HUDEP-2 (cell line): ENCODE results near the gene PRKCZ.

Experiments
- DNase-seq, 76 experiments: peaks; one replicate each; lab custom pipeline; 2025; ENCODE audit not compliant: unreplicated experiment in 76 of 76; lab: John Stamatoyannopoulos, UW

The PRKCZ gene

GRCh38 chr1:2044510-2045319 is 5.5 kb upstream of the PRKCZ start:
- DNase-seq: peak in 38 of 76 experiments; percentile 2 to 57 (median 31)

GRCh38 chr1:2045468-2046173 is 4.6 kb upstream of the PRKCZ start:
- no peak for DNase-seq

GRCh38 chr1:2046174-2046917 is 3.9 kb upstream of the PRKCZ start:
- peak in 36 of 76 experiments; percentile 2 to 56 (median 16) for DNase-seq

GRCh38 chr1:2046953-2047748 is 3.1 kb upstream of the PRKCZ start:
- DNase-seq: no peak

- DNase-seq: no peak
These were observed 2.2 kb upstream of the PRKCZ start for GRCh38 chr1:2047749-2048729.

GRCh38 chr1:2049225-2049717 is 940 bp upstream of the PRKCZ start:
- no peak for DNase-seq

GRCh38 chr1:2050461-2050792 is 216 bp downstream of the PRKCZ start:
- DNase-seq: no peak

GRCh38 chr1:2050793-2051682 is 827 bp downstream of the PRKCZ start:
- DNase-seq: no peak

- no peak for DNase-seq
These were observed 2.0 kb downstream of the PRKCZ start for GRCh38 chr1:2052054-2052679.

GRCh38 chr1:2052756-2053155 is 2.5 kb downstream of the PRKCZ start:
- no peak for DNase-seq

- no peak for DNase-seq
These were observed 3.0 kb downstream of the PRKCZ start for GRCh38 chr1:2053217-2053616.

GRCh38 chr1:2053784-2054376 is 3.7 kb downstream of the PRKCZ start:
- DNase-seq: no peak

GRCh38 chr1:2054560-2054959 is 4.3 kb downstream of the PRKCZ start:
- no peak for DNase-seq

- DNase-seq: no peak
These were observed 5.8 kb downstream of the PRKCZ start for GRCh38 chr1:2055911-2056575.

- DNase-seq: no peak
These were observed 6.9 kb downstream of the PRKCZ start for GRCh38 chr1:2056955-2057590.

- no peak for DNase-seq
These were observed 9.2 kb downstream of the PRKCZ start for GRCh38 chr1:2059290-2059953.
